HCT116 (cell line): ENCODE results near the gene NOS2. TPM values are rescaled to one million over a fixed set of nuclear protein-coding genes. Genes with fewer than 3 reads are reported as not detected.

ENCODE experiments used
- ATAC-seq: fragments of 200-7000 bp; cut with Tn5 transposase; 2 replicates; pipeline ENCODE4 v1.9.1; 2020; ENCODE audit warnings: mild to moderate bottlenecking, moderate library complexity
- BruUV-seq: library from RNA; stranded (reverse); fragments of 400-500 nt; replicated peaks from 2 replicates; lab custom pipeline; 2021; lab: Mats Ljungman, UMichigan
- CTCF ChIA-PET: fragments of 300-600 bp; sonication (Branson Sonifier 250); formaldehyde crosslinking; loops from one replicate; lab custom pipeline; 2021; ENCODE audit warnings: antibody characterized with exemption; lab: Charles Lee
- POLR2A ChIA-PET: fragments of 300-600, 350-600 bp; sonication (Branson Sonifier 250); formaldehyde crosslinking; loops from one replicate; lab custom pipeline; 2021; ENCODE audit warnings: antibody characterized with exemption; lab: Charles Lee
- RAD21 ChIA-PET, 2 experiments: fragments of 300-600 bp; sonication (Branson Sonifier 250); formaldehyde crosslinking; loops; one replicate each; lab custom pipeline; 2023; ENCODE audit warnings: low total read pairs in 2 of 2; ENCODE audit not compliant: uncharacterized antibody in 2 of 2, unreplicated experiment in 2 of 2, low non-redundant PET in 1 of 2; lab: Charles Lee
- DNase-seq: peaks from one replicate; pipeline ENCODE4 v3.0.0-alpha.2; 2010; ENCODE audit warnings: low read depth, low spot score
- H2AFZ ChIP-seq: fragments of 200-600 bp; shearing (Covaris generic), sonication (generic); 2 replicates; pipeline ENCODE4 v1.6.1; 2017; ENCODE audit warnings: low read depth, mixed run types, mixed read lengths, antibody characterized with exemption, low read length; ENCODE audit not compliant: poor library complexity, severe bottlenecking
- H3K27ac ChIP-seq: 2 replicates; pipeline ENCODE4 v1.5.1; 2012; ENCODE audit warnings: low read depth, low read length
- H3K27me3 ChIP-seq: fragments of 200-600 bp; sonication (generic); 2 replicates; pipeline ENCODE4 v1.6.1; 2016; ENCODE audit warnings: mixed run types, low read length, mixed read lengths; ENCODE audit not compliant: insufficient read depth
- H3K36me3 ChIP-seq, 2 experiments: fragments of 200-500 bp in 1 of 2; fragments of 200-600 bp in 1 of 2; sonication (Bioruptor generic) in 1 of 2; sonication (generic) in 1 of 2; 2 replicates each; pipeline versions ENCODE4 v1.5.1 to v1.6.1; 2014 to 2016; ENCODE audit warnings: low read length in 2 of 2, inconsistent platforms in 1 of 2, mixed read lengths in 1 of 2, mixed run types in 1 of 2; ENCODE audit not compliant: insufficient read depth in 2 of 2, control insufficient read depth in 1 of 2
- H3K4me1 ChIP-seq, 2 experiments: fragments of 200-600 bp in 1 of 2; sonication (generic) in 1 of 2; 2 replicates each; pipeline versions ENCODE4 v1.5.1 to v1.6.1; 2012 to 2017; ENCODE audit warnings: low read length in 2 of 2, inconsistent platforms in 1 of 2, mild to moderate bottlenecking in 1 of 2, mixed read lengths in 1 of 2, mixed run types in 1 of 2, moderate library complexity in 1 of 2; ENCODE audit not compliant: insufficient read depth in 2 of 2, control insufficient read depth in 1 of 2
- H3K4me2 ChIP-seq: fragments of 200-600 bp; sonication (generic); 2 replicates; pipeline ENCODE4 v1.6.1; 2017; ENCODE audit warnings: mixed run types, low read length, mixed read lengths
- H3K4me3 ChIP-seq, 2 experiments: fragments of 200-600 bp in 1 of 2; sonication (generic) in 1 of 2; replicated peaks in 1 of 2; 2 replicates each; pipeline ENCODE4 v1.5.1; 2011 to 2016; ENCODE audit warnings: low read length in 2 of 2, control low read depth in 1 of 2, low read depth in 1 of 2, mild to moderate bottlenecking in 1 of 2, mixed read lengths in 1 of 2, mixed run types in 1 of 2
- H3K79me2 ChIP-seq: fragments of 200-600 bp; sonication (generic); 2 replicates; pipeline ENCODE4 v1.6.1; 2017; ENCODE audit warnings: mild to moderate bottlenecking, mixed run types, low read length, moderate library complexity, mixed read lengths; ENCODE audit not compliant: insufficient read depth
- H3K9ac ChIP-seq: fragments of 200-600 bp; sonication (generic); 2 replicates; pipeline ENCODE4 v1.6.1; 2016; ENCODE audit warnings: low read length, mixed read lengths
- H3K9me2 ChIP-seq: fragments of 200-600 bp; sonication (generic), shearing (Covaris generic); 2 replicates; pipeline ENCODE4 v1.6.1; 2017; ENCODE audit warnings: mixed run types, mild to moderate bottlenecking, moderate library complexity; ENCODE audit not compliant: insufficient read depth
- H3K9me3 ChIP-seq, 2 experiments: fragments of 200-500 bp in 1 of 2; fragments of 200-600 bp in 1 of 2; sonication (Bioruptor generic) in 1 of 2; sonication (generic) in 1 of 2; 2 replicates each; pipeline ENCODE4 v1.6.1; 2014 to 2017; ENCODE audit warnings: low read length in 2 of 2, mixed read lengths in 2 of 2, inconsistent platforms in 1 of 2, low read depth in 1 of 2, mild to moderate bottlenecking in 1 of 2, mixed run types in 1 of 2, moderate library complexity in 1 of 2; ENCODE audit not compliant: control insufficient read depth in 1 of 2, insufficient read depth in 1 of 2
- H4K20me1 ChIP-seq: fragments of 200-600 bp; sonication (generic), shearing (Covaris generic); 2 replicates; pipeline ENCODE4 v1.6.1; 2017; ENCODE audit warnings: mixed run types, mild to moderate bottlenecking, moderate library complexity; ENCODE audit not compliant: insufficient read depth
- EGR1 ChIP-seq: IDR thresholded peaks from 2 replicates; pipeline ENCODE4 v1.6.1; 2012; ENCODE audit warnings: low read depth
- ELF1 ChIP-seq: IDR thresholded peaks from 2 replicates; pipeline ENCODE4 v1.6.1; 2012; ENCODE audit warnings: low read depth, borderline replicate concordance
- JUND ChIP-seq: IDR thresholded peaks from 2 replicates; pipeline ENCODE4 v1.6.1; 2012
- POLR2A ChIP-seq: IDR thresholded peaks from 2 replicates; pipeline ENCODE4 v1.7.0; 2011; ENCODE audit warnings: borderline replicate concordance; ENCODE audit not compliant: insufficient read depth, insufficient read length; ENCODE audit errors: extremely low read depth
- POLR2AphosphoS5 ChIP-seq: IDR thresholded peaks from 2 replicates; pipeline ENCODE4 v1.6.1; 2011; ENCODE audit warnings: mild to moderate bottlenecking, low read depth, low read length, moderate library complexity
- SP1 ChIP-seq: IDR thresholded peaks from 2 replicates; pipeline ENCODE4 v1.6.1; 2012; ENCODE audit warnings: low read depth
- TCF7L2 ChIP-seq: IDR thresholded peaks from 2 replicates; pipeline ENCODE4 v1.7.0; 2011; ENCODE audit warnings: borderline replicate concordance, inconsistent platforms; ENCODE audit not compliant: insufficient read depth, insufficient read length; ENCODE audit errors: extremely low read depth
- ZFX ChIP-seq: fragments of 450-650 bp; IDR thresholded peaks from 2 replicates; pipeline ENCODE4 v1.6.1; 2017
- intact Hi-C: fragments of 100-400 bp; cut with micrococcal nuclease; formaldehyde crosslinking; loops from 2 replicates; pipeline ENCODE4 v1.10.0; 2022
- total RNA-seq: library from RNA; stranded (reverse); gene quantifications from one replicate; pipeline ENCODE4 v1.2.1, GENCODE V29; 2021; ENCODE audit not compliant: unreplicated experiment
- TF ChIP-seq, protein P1 (sequence below): IDR thresholded peaks from 2 replicates; pipeline ENCODE4 v1.6.1; 2012
- TF ChIP-seq, protein P2 (sequence below): IDR thresholded peaks from 2 replicates; pipeline ENCODE4 v1.6.1; 2012; ENCODE audit warnings: low read depth
- TF ChIP-seq, protein P3 (sequence below): IDR thresholded peaks from 2 replicates; pipeline ENCODE4 v1.6.1; 2011; ENCODE audit warnings: mild to moderate bottlenecking, low read length, moderate library complexity; ENCODE audit not compliant: insufficient replicate concordance; ENCODE audit errors: extremely low read depth

The NOS2 gene
- total RNA-seq, 1 experiment from 2014 or later = 0.07 TPM

DNA sequence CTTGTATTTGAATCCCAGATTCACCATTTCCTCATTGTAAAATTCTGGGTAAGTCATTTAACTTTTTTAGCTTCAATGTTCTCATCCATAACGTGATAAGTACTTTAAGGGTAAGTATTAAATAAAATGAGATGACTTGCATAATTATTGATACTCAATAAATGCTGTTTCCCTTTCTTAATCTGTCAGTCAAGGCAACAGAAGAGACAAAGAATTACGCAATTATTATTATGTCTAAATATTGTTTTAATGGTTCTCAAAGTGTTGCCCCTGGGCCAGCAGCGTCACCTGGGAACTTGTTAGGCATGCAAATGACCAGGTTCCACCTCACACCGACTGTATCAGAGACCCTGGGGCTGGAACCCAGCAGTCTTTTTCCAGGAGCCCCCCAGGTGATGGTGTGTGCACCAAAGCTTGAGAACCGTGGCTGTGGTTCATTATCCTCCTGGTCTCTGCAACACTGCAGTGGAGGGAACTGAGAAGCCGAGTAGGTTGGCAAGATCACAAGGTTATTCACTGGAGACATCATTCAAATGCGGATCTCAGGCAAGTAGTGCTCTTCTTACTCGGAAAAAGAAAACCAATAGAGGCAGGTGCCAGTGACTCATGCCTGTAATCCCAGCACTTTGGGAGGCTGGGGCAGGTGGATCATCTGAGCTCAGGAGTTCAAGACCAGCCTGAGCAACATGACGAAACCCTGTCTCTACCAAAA is 49.3 kb upstream of the NOS2 start:
- Histone ChIP-seq H3K4me1 (no peaks in the 10 kb centered on the region), H4K20me1 (no peaks in the 10 kb centered on the region), H3K9ac (no peak overlapping the region), H3K9me3 (no peaks in the 10 kb centered on the region), H3K4me3 (no peak overlapping the region), H3K36me3 (no peaks in the 10 kb centered on the region), H3K27me3 (peaks cover 5% of the 10 kb centered on the region; the same call in 1 of the 2 replicates), H3K79me2 (no peaks in the 10 kb centered on the region), H3K4me2 (no peak overlapping the region), H2AFZ (no peak overlapping the region), H3K27ac (no peak overlapping the region), H3K9me2 (no peaks in the 10 kb centered on the region)
- DNase-seq (no peak), ATAC-seq (no peak)
- CTCF ChIA-PET = no interaction called here
- RAD21 ChIA-PET = no interaction called here
- intact Hi-C loops = no loop called here
- POLR2A ChIA-PET = no interaction called here
- TF ChIP-seq, protein P1, sequence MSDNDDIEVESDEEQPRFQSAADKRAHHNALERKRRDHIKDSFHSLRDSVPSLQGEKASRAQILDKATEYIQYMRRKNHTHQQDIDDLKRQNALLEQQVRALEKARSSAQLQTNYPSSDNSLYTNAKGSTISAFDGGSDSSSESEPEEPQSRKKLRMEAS = no peak
- no peak for TF ChIP-seq POLR2AphosphoS5
- TF ChIP-seq, protein P2, sequence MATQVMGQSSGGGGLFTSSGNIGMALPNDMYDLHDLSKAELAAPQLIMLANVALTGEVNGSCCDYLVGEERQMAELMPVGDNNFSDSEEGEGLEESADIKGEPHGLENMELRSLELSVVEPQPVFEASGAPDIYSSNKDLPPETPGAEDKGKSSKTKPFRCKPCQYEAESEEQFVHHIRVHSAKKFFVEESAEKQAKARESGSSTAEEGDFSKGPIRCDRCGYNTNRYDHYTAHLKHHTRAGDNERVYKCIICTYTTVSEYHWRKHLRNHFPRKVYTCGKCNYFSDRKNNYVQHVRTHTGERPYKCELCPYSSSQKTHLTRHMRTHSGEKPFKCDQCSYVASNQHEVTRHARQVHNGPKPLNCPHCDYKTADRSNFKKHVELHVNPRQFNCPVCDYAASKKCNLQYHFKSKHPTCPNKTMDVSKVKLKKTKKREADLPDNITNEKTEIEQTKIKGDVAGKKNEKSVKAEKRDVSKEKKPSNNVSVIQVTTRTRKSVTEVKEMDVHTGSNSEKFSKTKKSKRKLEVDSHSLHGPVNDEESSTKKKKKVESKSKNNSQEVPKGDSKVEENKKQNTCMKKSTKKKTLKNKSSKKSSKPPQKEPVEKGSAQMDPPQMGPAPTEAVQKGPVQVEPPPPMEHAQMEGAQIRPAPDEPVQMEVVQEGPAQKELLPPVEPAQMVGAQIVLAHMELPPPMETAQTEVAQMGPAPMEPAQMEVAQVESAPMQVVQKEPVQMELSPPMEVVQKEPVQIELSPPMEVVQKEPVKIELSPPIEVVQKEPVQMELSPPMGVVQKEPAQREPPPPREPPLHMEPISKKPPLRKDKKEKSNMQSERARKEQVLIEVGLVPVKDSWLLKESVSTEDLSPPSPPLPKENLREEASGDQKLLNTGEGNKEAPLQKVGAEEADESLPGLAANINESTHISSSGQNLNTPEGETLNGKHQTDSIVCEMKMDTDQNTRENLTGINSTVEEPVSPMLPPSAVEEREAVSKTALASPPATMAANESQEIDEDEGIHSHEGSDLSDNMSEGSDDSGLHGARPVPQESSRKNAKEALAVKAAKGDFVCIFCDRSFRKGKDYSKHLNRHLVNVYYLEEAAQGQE = no peak
- TF ChIP-seq SP1 = no peak
- no peak for TF ChIP-seq ELF1
- no peak for TF ChIP-seq EGR1
- TF ChIP-seq TCF7L2 = no peak
- TF ChIP-seq JUND = no peak
- no peak for TF ChIP-seq POLR2A
- no peak for TF ChIP-seq ZFX
- TF ChIP-seq, protein P3, sequence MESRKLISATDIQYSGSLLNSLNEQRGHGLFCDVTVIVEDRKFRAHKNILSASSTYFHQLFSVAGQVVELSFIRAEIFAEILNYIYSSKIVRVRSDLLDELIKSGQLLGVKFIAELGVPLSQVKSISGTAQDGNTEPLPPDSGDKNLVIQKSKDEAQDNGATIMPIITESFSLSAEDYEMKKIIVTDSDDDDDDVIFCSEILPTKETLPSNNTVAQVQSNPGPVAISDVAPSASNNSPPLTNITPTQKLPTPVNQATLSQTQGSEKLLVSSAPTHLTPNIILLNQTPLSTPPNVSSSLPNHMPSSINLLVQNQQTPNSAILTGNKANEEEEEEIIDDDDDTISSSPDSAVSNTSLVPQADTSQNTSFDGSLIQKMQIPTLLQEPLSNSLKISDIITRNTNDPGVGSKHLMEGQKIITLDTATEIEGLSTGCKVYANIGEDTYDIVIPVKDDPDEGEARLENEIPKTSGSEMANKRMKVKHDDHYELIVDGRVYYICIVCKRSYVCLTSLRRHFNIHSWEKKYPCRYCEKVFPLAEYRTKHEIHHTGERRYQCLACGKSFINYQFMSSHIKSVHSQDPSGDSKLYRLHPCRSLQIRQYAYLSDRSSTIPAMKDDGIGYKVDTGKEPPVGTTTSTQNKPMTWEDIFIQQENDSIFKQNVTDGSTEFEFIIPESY = no peak
- TF ChIP-seq, all 23 proteins: peak for 0
- BruUV-seq = no TSS peak
